LNCaP clone FGC (cell line): ENCODE measurements around the gene KRTAP9-9.
A peak's percentile ranks its signal among the peaks of the same experiment; 100 is the strongest.
"Not testable (repeated sequence)": the region's sequence is repeated elsewhere in the genome, so short reads cannot be mapped to it uniquely, and the experiment has no call there.

Experiments used
- DNase-seq: peaks from one replicate; pipeline ENCODE4 v3.0.0-alpha.2; 2011; ENCODE audit warnings: low read depth
- H3K4me3 ChIP-seq: 2 replicates; pipeline ENCODE4 v1.5.1; 2011; ENCODE audit warnings: mild to moderate bottlenecking, low read depth, low read length, control low read depth
- CTCF ChIP-seq: IDR thresholded peaks from 2 replicates; pipeline ENCODE4 v1.5.1; 2012; ENCODE audit warnings: mild to moderate bottlenecking; ENCODE audit not compliant: control insufficient read depth, insufficient read depth; ENCODE audit errors: extremely low read depth

Gene KRTAP9-9

GRCh38 chr17:41255381-41256290 lies at the start of gene KRTAP9-9:
Gene KRTAP9-9 (plus strand): TSS chr17:41255384.
- DNase-seq, H3K4me3 ChIP-seq: not testable (repeated sequence)

GRCh38 chr17:41211845-41212466 lies 43.2 kb upstream of the KRTAP9-9 start:
- peak; percentile 73 for DNase-seq
- no peak for TF ChIP-seq CTCF
- H3K4me3 ChIP-seq: no peak overlapping the region

GRCh38 chr17:41212524-41213169 lies 42.5 kb upstream of the KRTAP9-9 start:
- H3K4me3 ChIP-seq: no peak overlapping the region
- no peak for TF ChIP-seq CTCF
- DNase-seq: no peak

- no peak overlapping the region for H3K4me3 ChIP-seq
- DNase-seq: no peak
- TF ChIP-seq CTCF: no peak
Measured at GRCh38 chr17:41215681-41216080, 39.5 kb upstream of the KRTAP9-9 start.

- no peak for TF ChIP-seq CTCF
- H3K4me3 ChIP-seq: no peak overlapping the region
- no peak for DNase-seq
Measured at GRCh38 chr17:41223821-41224220, 31.4 kb upstream of the KRTAP9-9 start.

GRCh38 chr17:41226051-41226450 lies 29.1 kb upstream of the KRTAP9-9 start:
- DNase-seq: no peak
- no peak overlapping the region for H3K4me3 ChIP-seq
- TF ChIP-seq CTCF: no peak

- DNase-seq, H3K4me3 ChIP-seq: not testable (repeated sequence)
Measured at GRCh38 chr17:41226598-41227095, 28.5 kb upstream of the KRTAP9-9 start, which contains the start of gene KRTAP9-2. Gene KRTAP9-2 (plus strand): TSS chr17:41226648. CDS start chr17:41226655, 7 bp downstream.
